ENCODE data around the gene NEAT1. TPM values are rescaled to one million over a fixed set of nuclear protein-coding genes. Genes with fewer than 3 reads are reported as not detected.
A peak's percentile ranks its signal among the peaks of the same experiment; 100 is the strongest.

The NEAT1 gene
- total RNA-seq, 3 donors from 2014 or later: 323 to 391 (median 351) TPM

DNA sequence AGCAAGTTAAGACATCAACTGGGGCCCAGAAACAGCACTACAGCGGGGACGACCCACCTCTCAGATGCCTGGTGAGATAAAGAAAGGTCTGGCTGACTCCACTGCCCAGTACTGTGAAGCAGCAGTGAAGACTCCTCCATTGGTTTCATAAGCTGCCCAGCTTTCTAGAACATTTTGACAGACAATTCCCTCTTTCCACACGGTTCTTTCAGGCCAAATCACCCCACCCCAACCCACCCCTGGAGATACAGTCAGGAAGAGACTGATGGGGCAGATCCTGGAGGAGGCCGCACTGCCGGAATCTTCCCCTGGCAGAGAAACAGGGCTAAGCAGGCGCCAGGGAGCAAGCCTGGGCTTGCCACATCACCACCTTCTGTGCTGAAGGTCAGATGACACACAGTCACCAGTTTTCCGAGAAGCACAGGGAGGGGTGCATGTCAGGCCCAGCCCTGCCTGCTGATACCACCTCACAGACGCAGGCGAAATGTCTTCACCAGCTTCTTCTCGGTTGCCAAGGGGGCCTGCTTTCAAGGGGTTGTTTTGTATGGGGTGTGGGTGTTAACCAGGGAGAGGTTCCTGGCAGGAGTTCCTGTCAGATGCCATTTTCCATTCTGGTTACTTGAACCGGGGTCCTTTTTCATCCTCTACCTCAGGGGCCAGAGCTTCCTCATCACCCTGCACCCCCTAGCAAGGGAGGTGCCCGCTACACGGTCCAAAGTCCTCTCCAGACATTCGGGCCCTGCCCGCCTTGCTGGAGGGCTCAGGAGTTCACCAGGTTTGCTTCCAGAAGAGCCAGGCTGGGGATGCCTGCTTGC, 1.4 kb upstream of the NEAT1 start:
- Histone ChIP-seq H3K4me3 (peak overlapping the region; percentile 93 to 96 (median 95)), H3K27ac (peak overlapping the region; percentile 100), H3K27me3 (no peaks in the 10 kb centered on the region), H3K36me3 (no peaks in the 10 kb centered on the region), H3K9me3 (no peaks in the 10 kb centered on the region), H3K4me1 (peaks cover 21 to 30% of the 10 kb centered on the region in 2 donors)
- intact Hi-C loops (cut with DNase I; ENCODE audit: low total_unique reads): no loop called here
- peak; percentile 95 to 98 for DNase-seq (ENCODE audit: low spot score in 2 of 2)
- TF ChIP-seq, protein P1, sequence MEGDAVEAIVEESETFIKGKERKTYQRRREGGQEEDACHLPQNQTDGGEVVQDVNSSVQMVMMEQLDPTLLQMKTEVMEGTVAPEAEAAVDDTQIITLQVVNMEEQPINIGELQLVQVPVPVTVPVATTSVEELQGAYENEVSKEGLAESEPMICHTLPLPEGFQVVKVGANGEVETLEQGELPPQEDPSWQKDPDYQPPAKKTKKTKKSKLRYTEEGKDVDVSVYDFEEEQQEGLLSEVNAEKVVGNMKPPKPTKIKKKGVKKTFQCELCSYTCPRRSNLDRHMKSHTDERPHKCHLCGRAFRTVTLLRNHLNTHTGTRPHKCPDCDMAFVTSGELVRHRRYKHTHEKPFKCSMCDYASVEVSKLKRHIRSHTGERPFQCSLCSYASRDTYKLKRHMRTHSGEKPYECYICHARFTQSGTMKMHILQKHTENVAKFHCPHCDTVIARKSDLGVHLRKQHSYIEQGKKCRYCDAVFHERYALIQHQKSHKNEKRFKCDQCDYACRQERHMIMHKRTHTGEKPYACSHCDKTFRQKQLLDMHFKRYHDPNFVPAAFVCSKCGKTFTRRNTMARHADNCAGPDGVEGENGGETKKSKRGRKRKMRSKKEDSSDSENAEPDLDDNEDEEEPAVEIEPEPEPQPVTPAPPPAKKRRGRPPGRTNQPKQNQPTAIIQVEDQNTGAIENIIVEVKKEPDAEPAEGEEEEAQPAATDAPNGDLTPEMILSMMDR (IDR thresholded peaks at IDR 0.05): no peak
- TF ChIP-seq POLR2AphosphoS5 (IDR thresholded peaks at IDR 0.05): peak; percentile 99 to 100 (median 100)
- TF ChIP-seq POLR2A (IDR thresholded peaks at IDR 0.05): peak; percentile 64

DNA sequence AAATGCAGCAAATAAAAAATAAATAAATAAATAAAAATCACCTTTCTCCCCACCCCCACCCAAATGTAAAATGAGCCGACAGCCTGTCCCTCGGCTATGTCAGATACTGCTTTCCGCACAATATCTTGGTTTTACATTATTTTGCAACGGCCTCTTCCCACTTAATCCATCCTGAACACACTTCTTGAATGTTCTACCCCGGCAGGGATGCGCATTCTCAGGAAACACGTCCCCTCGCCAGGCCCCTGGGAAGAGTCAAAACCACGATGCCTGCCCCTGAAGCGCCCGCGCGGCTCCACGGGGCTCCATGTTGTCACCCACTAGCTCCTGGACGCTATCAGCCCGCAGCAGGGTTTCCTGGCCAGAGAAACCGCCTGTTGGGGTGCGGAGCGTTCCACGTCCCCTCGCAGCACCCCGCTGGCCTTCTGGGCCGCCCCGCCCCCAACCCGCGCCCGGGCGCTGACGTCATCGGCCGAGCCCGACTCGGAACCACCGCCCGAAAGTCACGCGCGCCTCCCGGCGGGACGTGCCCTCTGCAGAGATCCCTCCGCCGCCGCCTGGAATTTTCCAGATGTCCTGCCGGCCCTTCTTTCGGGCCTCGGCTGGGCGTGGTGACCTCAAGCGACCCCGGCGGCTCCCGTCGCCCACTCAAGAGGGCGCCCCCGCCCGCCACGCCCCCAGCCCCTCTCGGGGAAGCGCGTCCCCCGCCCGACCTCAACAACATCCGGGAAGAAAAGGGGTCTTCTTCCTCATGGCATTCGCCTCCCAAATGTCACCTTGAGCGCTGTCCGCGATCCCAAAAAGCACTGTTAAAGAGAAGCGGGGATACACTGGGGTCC, 585 bp upstream of the NEAT1 start:
- peak; percentile 87 to 96 (median 90) for TF ChIP-seq POLR2AphosphoS5 (IDR thresholded peaks at IDR 0.05)
- TF ChIP-seq, protein P1 (IDR thresholded peaks at IDR 0.05): no peak
- peak; percentile 94 for TF ChIP-seq POLR2A (IDR thresholded peaks at IDR 0.05)
- no peaks in the 10 kb centered on the region for H3K36me3 ChIP-seq
- H3K27ac ChIP-seq: peak overlapping the region; percentile 100
- peak overlapping the region; percentile 93 to 96 (median 95) for H3K4me3 ChIP-seq
- H3K27me3 ChIP-seq: no peaks in the 10 kb centered on the region
- H3K9me3 ChIP-seq: no peaks in the 10 kb centered on the region
- DNase-seq (ENCODE audit: low spot score in 2 of 2): peak; percentile 95 to 99
- intact Hi-C loops (cut with DNase I; ENCODE audit: low total_unique reads): no loop called here
- peaks cover 13 to 24% of the 10 kb centered on the region in 2 donors for H3K4me1 ChIP-seq

DNA sequence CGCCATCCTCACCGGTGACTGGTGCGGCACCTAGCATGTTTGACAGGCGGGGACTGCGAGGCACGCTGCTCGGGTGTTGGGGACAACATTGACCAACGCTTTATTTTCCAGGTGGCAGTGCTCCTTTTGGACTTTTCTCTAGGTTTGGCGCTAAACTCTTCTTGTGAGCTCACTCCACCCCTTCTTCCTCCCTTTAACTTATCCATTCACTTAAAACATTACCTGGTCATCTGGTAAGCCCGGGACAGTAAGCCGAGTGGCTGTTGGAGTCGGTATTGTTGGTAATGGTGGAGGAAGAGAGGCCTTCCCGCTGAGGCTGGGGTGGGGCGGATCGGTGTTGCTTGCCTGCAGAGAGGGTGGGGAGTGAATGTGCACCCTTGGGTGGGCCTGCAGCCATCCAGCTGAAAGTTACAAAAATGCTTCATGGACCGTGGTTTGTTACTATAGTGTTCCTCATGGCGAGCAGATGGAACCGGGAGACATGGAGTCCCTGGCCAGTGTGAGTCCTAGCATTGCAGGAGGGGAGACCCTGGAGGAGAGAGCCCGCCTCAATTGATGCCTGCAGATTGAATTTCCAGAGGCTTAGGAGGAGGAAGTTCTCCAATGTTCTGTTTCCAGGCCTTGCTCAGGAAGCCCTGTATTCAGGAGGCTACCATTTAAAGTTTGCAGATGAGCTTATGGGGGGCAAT, 1.1 kb downstream of the NEAT1 start:
- H3K9me3 ChIP-seq: no peaks in the 10 kb centered on the region
- peak overlapping the region; percentile 100 for H3K27ac ChIP-seq
- H3K27me3 ChIP-seq: no peaks in the 10 kb centered on the region
- H3K36me3 ChIP-seq: no peaks in the 10 kb centered on the region
- peak; percentile 25 for TF ChIP-seq POLR2A (IDR thresholded peaks at IDR 0.05)
- TF ChIP-seq POLR2AphosphoS5 (IDR thresholded peaks at IDR 0.05): peak; percentile 13 to 55 (median 52)
- TF ChIP-seq, protein P1 (IDR thresholded peaks at IDR 0.05): no peak
- peak overlapping the region; percentile 93 to 96 (median 95) for H3K4me3 ChIP-seq
- intact Hi-C loops (cut with DNase I; ENCODE audit: low total_unique reads): loop anchor here (1.0 kb wide), 1 partner anchor 49 kb away; no protein-coding TSS in a partner anchor
- peak in 1 of 2 donors; percentile 52 for DNase-seq (ENCODE audit: low spot score in 2 of 2)
- H3K4me1 ChIP-seq: peaks cover 4 to 12% of the 10 kb centered on the region in 2 donors

DNA sequence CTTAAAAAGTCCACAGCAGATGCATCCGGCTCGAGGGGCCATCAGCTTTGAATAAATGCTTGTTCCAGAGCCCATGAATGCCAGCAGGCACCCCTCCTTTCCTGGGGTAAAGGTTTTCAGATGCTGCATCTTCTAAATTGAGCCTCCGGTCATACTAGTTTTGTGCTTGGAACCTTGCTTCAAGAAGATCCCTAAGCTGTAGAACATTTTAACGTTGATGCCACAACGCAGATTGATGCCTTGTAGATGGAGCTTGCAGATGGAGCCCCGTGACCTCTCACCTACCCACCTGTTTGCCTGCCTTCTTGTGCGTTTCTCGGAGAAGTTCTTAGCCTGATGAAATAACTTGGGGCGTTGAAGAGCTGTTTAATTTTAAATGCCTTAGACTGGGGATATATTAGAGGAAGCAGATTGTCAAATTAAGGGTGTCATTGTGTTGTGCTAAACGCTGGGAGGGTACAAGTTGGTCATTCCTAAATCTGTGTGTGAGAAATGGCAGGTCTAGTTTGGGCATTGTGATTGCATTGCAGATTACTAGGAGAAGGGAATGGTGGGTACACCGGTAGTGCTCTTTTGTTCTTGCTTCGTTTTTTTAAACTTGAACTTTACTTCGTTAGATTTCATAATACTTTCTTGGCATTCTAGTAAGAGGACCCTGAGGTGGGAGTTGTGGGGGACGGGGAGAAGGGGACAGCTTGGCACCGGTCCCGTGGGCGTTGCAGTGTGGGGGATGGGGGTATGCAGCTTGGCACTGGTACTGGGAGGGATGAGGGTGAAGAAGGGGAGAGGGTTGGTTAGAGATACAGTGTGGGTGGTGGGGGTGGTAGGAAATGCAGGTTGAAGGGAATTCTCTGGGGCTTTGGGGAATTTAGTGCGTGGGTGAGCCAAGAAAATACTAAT, 1.9 kb downstream of the NEAT1 start:
- Histone ChIP-seq H3K9me3 (no peaks in the 10 kb centered on the region), H3K27ac (peak overlapping the region; percentile 100), H3K4me1 (peaks cover 0 to 16% of the 10 kb centered on the region in 2 donors), H3K4me3 (peak overlapping the region; percentile 93 to 96 (median 95)), H3K27me3 (no peaks in the 10 kb centered on the region), H3K36me3 (no peaks in the 10 kb centered on the region)
- peak; percentile 51 to 78 (median 71) for TF ChIP-seq POLR2AphosphoS5 (IDR thresholded peaks at IDR 0.05)
- TF ChIP-seq, protein P1 (IDR thresholded peaks at IDR 0.05): no peak
- TF ChIP-seq POLR2A (IDR thresholded peaks at IDR 0.05): peak; percentile 35
- intact Hi-C loops (cut with DNase I; ENCODE audit: low total_unique reads): no loop called here
- DNase-seq (ENCODE audit: low spot score in 2 of 2): peak in 1 of 2 donors; percentile 67
